SK-N-MC (cell line): Measurements from ENCODE around the gene ERAL1.
"Not testable (repeated sequence)": the region's sequence is repeated elsewhere in the genome, so short reads cannot be mapped to it uniquely, and the experiment has no call there.

Source experiments
- DNase-seq: peaks from one replicate; pipeline ENCODE4 v3.0.0-alpha.2; 2011; ENCODE audit warnings: low read depth, low spot score
- H3K27ac ChIP-seq: fragments of 200-600 bp; sonication (generic); 2 replicates; pipeline ENCODE4 v1.5.1; 2016; ENCODE audit warnings: mixed run types
- H3K36me3 ChIP-seq: fragments of 200-600 bp; sonication (generic); 2 replicates; pipeline ENCODE4 v1.6.1; 2017; ENCODE audit warnings: antibody characterized with exemption, low read length, mixed read lengths; ENCODE audit not compliant: insufficient read depth
- H3K4me3 ChIP-seq: fragments of 200-600 bp; sonication (generic); 2 replicates; pipeline ENCODE4 v1.5.1; 2016
- H3K9ac ChIP-seq: fragments of 200-600 bp; sonication (generic); 2 replicates; pipeline ENCODE4 v1.8.0; 2017; ENCODE audit warnings: mixed run types, mixed read lengths; ENCODE audit not compliant: insufficient read length
- H3K9me3 ChIP-seq: fragments of 200-600 bp; sonication (generic); 2 replicates; pipeline ENCODE4 v1.6.1; 2017; ENCODE audit warnings: low read depth, mild to moderate bottlenecking, antibody characterized with exemption, low read length, moderate library complexity, mixed read lengths
- EZH2 ChIP-seq: fragments of 200-600 bp; sonication (generic); IDR thresholded peaks from one replicate; pipeline ENCODE4 v1.6.1; 2017; ENCODE audit warnings: antibody characterized with exemption
- FOXP2 ChIP-seq: optimal IDR thresholded peaks from 2 replicates; pipeline ENCODE3; 2011; ENCODE audit warnings: mild to moderate bottlenecking, moderate library complexity; ENCODE audit not compliant: insufficient read depth; ENCODE audit errors: extremely low read length, control extremely low read depth
- POLR2AphosphoS5 ChIP-seq: IDR thresholded peaks from 2 replicates; pipeline ENCODE4 v1.6.1; 2012; ENCODE audit warnings: mild to moderate bottlenecking, low read depth, low read length, borderline replicate concordance

The ERAL1 gene

DNA sequence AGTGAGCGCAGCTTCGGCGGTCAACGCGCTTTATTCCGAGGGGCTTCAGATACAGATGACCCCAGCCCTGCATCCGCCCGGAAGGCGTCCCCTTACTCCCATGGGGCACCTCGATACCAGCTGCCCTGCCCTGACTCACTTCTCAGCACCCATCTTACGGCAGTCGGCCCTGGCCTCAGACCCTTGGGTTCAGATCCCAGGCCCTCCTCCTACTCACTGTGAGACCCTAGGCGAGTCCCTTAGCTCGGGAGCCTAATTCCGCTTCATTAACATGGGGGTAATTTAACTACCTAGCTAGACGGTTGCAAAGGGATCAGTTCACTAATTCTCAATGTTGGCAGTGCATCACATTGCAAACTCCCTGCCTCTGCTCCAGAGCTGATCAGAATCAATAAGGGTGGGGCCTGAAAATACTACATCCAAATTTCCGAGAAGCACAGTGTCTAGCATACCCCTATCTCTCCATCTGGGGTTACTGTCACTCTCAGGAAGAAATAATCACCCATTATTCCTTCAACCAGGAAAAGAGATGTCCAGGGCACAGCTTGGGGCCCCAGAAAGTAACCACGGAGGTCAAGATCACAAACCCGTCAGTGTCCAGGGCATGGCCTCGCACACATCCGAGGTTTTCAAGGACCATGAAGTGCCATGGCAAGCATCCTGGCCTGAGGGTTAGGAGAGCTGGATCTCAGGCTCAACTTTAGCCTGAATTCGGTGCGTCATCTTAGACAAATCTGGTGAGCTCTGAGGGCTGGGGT, 43.1 kb downstream of the ERAL1 start:
- H3K36me3 ChIP-seq = peaks cover 11% of the 10 kb centered on the region
- H3K4me3 ChIP-seq = peak overlapping the region; percentile 83
- peak overlapping the region; percentile 71 for H3K9ac ChIP-seq
- DNase-seq = no peak
- peak overlapping the region; percentile 85 for H3K27ac ChIP-seq
- no peaks in the 10 kb centered on the region for H3K9me3 ChIP-seq
- TF ChIP-seq FOXP2 (no peak), POLR2AphosphoS5 (peak; percentile 23; the same call in 1 of the 2 replicates)

DNA sequence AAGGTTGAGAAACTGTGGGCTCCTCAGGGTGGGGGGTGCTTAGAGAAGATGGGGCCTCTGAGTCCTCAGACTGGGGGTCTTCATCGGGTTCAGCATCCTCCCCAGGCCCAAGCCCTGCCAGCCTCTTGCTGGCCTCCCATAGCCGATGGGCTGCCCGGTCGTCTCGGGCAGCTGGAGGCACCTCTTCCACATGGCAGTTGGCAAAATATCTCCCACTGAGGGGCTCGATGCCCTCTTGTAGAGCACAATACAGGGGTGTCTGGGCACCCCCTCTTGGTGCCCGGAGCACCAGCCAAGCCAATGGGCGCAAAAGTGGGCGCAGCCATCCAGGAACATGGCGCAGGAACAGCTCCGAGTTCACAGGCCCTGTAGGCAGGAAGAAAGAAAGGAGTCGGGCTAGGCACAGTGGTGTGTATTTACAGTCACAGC, 43.7 kb downstream of the ERAL1 start:
- no peak overlapping the region for H3K9ac ChIP-seq
- no peaks in the 10 kb centered on the region for H3K9me3 ChIP-seq
- H3K27ac ChIP-seq = peak overlapping the region; percentile 85
- H3K4me3 ChIP-seq = no peak overlapping the region
- DNase-seq = no peak
- TF ChIP-seq FOXP2 = no peak
- no peak for TF ChIP-seq EZH2
- no peak for TF ChIP-seq POLR2AphosphoS5
- H3K36me3 ChIP-seq = peaks cover 11% of the 10 kb centered on the region

DNA sequence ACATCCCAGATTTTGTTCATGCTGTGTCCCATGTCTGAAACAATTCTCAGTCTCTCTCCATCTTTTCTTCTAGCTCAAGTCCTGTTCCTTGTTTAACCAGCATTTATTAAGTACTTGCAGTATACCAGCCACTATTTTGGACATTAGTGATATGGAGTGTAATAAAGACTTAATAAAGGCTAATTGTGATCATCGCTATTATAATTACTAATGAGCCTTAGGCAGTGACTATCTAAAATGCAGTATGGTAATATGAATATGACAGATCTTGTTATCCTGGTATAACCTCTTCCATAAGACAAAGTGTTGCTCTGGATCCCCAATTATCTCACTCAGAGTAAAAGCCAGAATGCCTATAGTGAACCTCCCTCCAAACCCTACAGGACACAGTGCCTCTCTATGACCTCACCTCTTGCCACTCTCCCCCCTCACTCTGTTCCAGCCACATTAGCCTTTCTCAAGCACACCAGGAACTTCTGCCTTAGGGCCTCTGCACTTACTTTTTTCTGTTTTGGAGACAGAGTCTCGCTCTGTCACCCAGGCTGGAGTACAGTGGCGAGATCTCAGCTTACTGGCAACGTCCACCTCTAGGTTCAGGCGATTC, 44.5 kb downstream of the ERAL1 start:
- no peak for DNase-seq
- H3K27ac ChIP-seq = peak overlapping the region; percentile 85
- no peak for TF ChIP-seq FOXP2
- no peak for TF ChIP-seq POLR2AphosphoS5
- TF ChIP-seq EZH2 = no peak
- no peaks in the 10 kb centered on the region for H3K9me3 ChIP-seq
- H3K9ac ChIP-seq = no peak overlapping the region
- H3K4me3 ChIP-seq = no peak overlapping the region
- peaks cover 11% of the 10 kb centered on the region for H3K36me3 ChIP-seq

DNA sequence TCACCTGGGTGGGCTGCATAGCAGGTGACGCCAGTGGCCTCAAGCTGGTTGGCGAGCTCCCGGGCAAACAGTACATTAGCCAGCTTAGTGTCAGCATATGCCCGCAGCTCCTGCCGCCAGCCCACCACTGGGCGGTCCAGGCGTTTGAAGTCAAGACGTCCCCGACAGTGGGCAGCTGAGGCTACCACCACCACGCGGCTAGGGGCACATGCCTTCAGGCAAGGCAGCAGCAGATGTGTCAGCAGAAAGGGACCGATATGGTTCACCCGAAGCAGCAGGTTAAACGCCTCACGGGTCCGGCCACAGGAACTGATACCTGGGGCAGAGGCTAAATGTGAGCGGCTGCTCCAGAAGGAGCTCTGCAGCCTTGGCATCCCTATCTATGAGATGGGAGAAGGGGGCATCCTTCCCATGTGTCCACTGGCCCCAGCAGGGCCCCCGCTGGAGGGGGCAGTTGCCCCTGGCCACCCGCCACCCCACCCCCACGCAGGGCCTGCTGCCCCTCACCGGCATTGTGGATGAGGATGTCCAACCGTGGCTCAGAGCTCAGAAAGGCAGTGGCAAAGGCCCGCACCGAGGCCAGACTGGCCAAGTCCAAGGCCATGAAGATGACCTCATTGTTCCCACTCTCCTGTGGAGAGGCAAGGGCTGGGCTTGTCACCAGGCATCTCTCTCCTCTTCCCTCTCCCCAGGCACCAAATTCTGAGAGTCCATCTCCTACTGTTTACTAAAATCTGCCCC, 46.3 kb downstream of the ERAL1 start:
- Histone ChIP-seq H3K36me3 (peaks cover 16% of the 10 kb centered on the region), H3K27ac (no peak overlapping the region), H3K4me3 (peak overlapping the region; percentile 96), H3K9ac (peak overlapping the region; percentile 80), H3K9me3 (no peaks in the 10 kb centered on the region)
- TF ChIP-seq POLR2AphosphoS5 (no peak), EZH2 (no peak), FOXP2 (no peak)
- DNase-seq = no peak

DNA sequence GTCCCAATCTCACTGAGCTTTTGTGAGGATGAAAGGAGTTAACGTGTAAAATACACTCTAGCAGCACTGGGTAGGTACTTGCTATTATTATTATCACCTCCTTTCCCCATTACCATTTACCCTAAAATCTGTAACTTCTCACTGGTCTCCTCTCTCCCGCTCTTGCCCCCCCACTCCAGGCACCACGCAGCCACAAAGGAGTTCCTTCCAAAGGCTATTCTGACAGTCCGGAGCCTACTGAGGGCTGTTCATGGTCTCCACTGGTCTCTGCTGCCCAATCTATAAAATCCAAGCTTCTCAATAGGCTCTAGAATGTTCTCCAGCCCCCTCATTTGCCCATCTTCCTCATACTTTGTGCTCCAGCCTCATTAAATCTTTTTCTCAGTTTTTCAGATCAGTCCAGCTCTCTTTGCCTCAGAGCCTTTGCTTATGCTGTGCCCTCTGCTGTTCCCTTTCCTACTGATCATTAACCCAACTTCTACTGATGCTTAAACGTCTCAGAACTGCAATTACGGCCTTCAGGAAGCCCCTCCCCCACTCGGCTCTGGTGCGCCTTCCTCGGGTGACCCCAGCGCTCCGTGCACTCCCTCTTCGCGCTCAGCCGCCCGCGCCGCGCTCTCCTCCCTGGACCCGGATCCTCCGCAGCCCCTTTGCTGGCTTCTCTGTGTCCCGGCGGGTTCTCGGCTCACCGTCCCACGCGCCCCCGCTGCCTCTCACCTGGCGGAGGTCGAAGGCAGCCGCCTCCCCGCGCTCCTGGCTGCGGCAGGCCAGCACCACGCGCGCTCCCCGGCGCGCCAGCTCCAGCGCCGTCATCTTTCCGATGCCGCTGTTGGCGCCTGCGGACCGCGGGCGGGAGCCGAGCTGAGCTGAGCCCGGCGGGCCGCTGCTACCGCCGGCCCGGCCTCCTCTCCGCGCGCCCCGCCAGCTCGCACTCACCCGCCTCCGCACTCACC, 47.3 kb downstream of the ERAL1 start:
- no peak for DNase-seq
- Histone ChIP-seq H3K36me3 (peaks cover 24% of the 10 kb centered on the region), H3K27ac (peak overlapping the region; percentile 31; the same call in 1 of the 2 replicates), H3K9ac (peak overlapping the region; percentile 80), H3K4me3 (peak overlapping the region; percentile 96), H3K9me3 (no peaks in the 10 kb centered on the region)
- TF ChIP-seq POLR2AphosphoS5 (0 out of 2 replicates have a peak, but pooled peaks have one; percentile 8), EZH2 (no peak), FOXP2 (no peak)

DNA sequence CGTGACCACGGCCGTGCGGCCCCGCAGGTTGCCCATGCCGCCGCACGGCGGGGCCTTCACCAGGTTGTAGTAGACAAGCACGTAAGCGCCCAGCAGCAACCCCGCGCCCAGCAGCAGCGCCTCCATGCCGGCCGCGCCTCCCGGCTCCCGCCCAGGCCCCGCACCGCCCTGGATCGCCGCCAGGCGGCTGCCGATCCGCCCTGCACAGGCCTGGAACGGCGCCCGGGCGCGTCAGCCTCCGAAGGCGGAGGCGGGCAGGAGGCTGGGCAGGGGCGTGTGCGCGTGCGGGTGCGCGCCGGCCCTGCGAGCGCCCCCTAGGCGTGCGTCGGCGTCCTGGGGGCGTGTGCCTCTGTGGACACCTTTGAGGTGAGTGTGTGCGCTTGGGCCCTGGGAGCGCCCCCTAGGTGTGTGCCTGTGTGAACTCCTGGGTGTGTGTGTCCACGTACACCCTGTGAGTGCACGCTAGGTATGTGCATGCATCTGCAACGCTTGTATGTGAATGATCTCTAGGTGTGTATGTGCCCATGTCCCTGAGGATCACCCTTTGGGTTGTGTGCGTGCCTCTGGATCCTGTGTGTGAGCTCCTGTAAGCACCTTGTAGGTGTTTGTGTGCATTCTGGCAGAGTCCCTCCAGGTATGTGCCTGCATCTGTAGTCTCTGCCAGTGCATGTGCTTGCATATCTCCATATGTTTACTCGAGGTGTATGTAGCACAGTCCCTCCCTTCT, 48.2 kb downstream of the ERAL1 start, which contains the start of gene DHRS13:
Gene DHRS13 (minus strand): TSS at position 261 of the 727 bp plus-strand sequence. CDS start 135 bp downstream, at position 126.
- Histone ChIP-seq H3K27ac (peak within 1 kb of the TSS; percentile 31; the same call in 1 of the 2 replicates), H3K9me3 (no peaks in the 10 kb centered on the region), H3K9ac (peak within 1 kb of the TSS; percentile 80), H3K4me3 (peak within 1 kb of the TSS; percentile 96), H3K36me3 (peaks cover 32% of the 10 kb centered on the region)
- TF ChIP-seq POLR2AphosphoS5 (no peak; the same call in 1 of the 2 replicates), FOXP2 (peak; percentile 94)
- no peak for DNase-seq

DNA sequence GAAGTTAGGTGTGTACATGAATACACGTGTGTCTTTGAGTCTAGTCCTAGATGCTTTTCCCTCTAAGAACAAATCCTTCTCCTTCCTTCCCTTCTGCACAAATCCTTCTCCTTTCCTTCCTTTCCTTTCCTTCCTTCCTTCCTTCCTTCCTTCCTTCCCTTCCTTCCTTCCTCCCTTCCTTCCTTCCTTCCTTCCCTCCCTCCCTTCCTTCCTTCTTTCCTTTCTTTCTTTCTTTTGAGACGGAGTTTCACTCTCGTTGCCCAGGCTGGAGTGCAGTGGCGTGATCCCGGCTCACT, 48.7 kb downstream of the ERAL1 start:
- not testable (repeated sequence) for H3K9ac ChIP-seq, H3K27ac ChIP-seq
- peak overlapping the region; percentile 96 for H3K4me3 ChIP-seq

More for the DNA sequence above, 48.7 kb downstream of the ERAL1 start:
- DNase-seq, H3K9me3 ChIP-seq: not testable (repeated sequence)
- peaks cover 37% of the 10 kb centered on the region for H3K36me3 ChIP-seq
